CD4-positive, alpha-beta T cell (primary cell): ENCODE results near the gene SYNGR3. TPM values are rescaled to one million over a fixed set of nuclear protein-coding genes. Genes with fewer than 3 reads are reported as not detected.

ENCODE experiments used
- ATAC-seq: fragments of 200-7000 bp; cut with Tn5 transposase; one replicate; pipeline ENCODE4 v1.10.0; 2022; ENCODE audit warnings: mild to moderate bottlenecking; ENCODE audit not compliant: poor library complexity
- CTCF ChIA-PET: fragments of 350-600 bp; sonication (Branson Sonifier 250); formaldehyde crosslinking; loops from one replicate; lab custom pipeline; 2021; ENCODE audit warnings: antibody characterized with exemption, inconsistent platforms; lab: Charles Lee
- POLR2A ChIA-PET: fragments of 350-600 bp; sonication (Branson Sonifier 250); formaldehyde crosslinking; loops from one replicate; lab custom pipeline; 2021; ENCODE audit warnings: antibody characterized with exemption, inconsistent platforms; lab: Charles Lee
- DNase-seq, 14 experiments: peaks; one replicate each; pipeline ENCODE4 v3.0.0-alpha.2; 2013 to 2020; ENCODE audit warnings: mixed read lengths in 2 of 14
- H3K27ac ChIP-seq, 2 donors: one replicate each; pipeline versions ENCODE4 v1.5.1 to v1.7.0; 2013; ENCODE audit warnings: low read length in 2 of 2, low read depth in 1 of 2, mild to moderate bottlenecking in 1 of 2
- H3K27me3 ChIP-seq, 2 experiments: 1 replicate in 1 of 2; 2 replicates in 1 of 2; pipeline versions ENCODE4 v1.6.1 to v1.7.0; 2013; ENCODE audit warnings: low read length in 2 of 2, control low read depth in 1 of 2, mild to moderate bottlenecking in 1 of 2, moderate library complexity in 1 of 2; ENCODE audit not compliant: insufficient read depth in 2 of 2, control insufficient read depth in 1 of 2
- H3K36me3 ChIP-seq: one replicate; pipeline ENCODE4 v1.6.1; 2013; ENCODE audit warnings: low read length, control low read depth; ENCODE audit not compliant: insufficient read depth
- H3K4me1 ChIP-seq: one replicate; pipeline ENCODE4 v1.6.1; 2013; ENCODE audit warnings: low read length, control low read depth; ENCODE audit not compliant: insufficient read depth
- H3K4me3 ChIP-seq: one replicate; pipeline ENCODE4 v1.5.1; 2013; ENCODE audit warnings: mild to moderate bottlenecking, low read length, moderate library complexity
- H3K9me3 ChIP-seq, 2 experiments: 1 replicate in 1 of 2; 2 replicates in 1 of 2; pipeline versions ENCODE4 v1.6.1 to v1.7.0; 2013; ENCODE audit warnings: low read length in 2 of 2, mild to moderate bottlenecking in 2 of 2, control low read depth in 1 of 2, moderate library complexity in 1 of 2; ENCODE audit not compliant: control insufficient read depth in 1 of 2, insufficient read depth in 1 of 2
- H3K27ac Mint-ChIP-seq: one replicate; pipeline ENCODE4 v1.8.0; 2020; ENCODE audit warnings: mixed read lengths
- H3K27me3 Mint-ChIP-seq: one replicate; pipeline ENCODE4 v1.8.0; 2021; ENCODE audit warnings: mixed read lengths
- H3K36me3 Mint-ChIP-seq: one replicate; pipeline ENCODE4 v1.8.0; 2021; ENCODE audit warnings: low read depth, mixed read lengths
- H3K4me1 Mint-ChIP-seq: one replicate; pipeline ENCODE4 v1.8.0; 2021; ENCODE audit warnings: low read depth, mixed read lengths
- H3K4me3 Mint-ChIP-seq: one replicate; pipeline ENCODE4 v1.8.0; 2020; ENCODE audit warnings: mild to moderate bottlenecking, mixed read lengths
- H3K9me3 Mint-ChIP-seq: one replicate; pipeline ENCODE4 v1.8.0; 2020; ENCODE audit warnings: mixed read lengths
- CTCF ChIP-seq: fragments of 200-600 bp; IDR thresholded peaks from one replicate; pipeline ENCODE4 v1.8.0; 2022; ENCODE audit warnings: antibody characterized with exemption, mild to moderate bottlenecking
- intact Hi-C, 2 experiments: fragments of 100-400 bp; cut with DNase I in 1 of 2; cut with micrococcal nuclease in 1 of 2; formaldehyde crosslinking; loops; one replicate each; pipeline versions ENCODE4 v1.15.1 to v1.9.0; 2023 to 2025; cut with DNase I, micrococcal nuclease
- total RNA-seq, 174 experiments: library from RNA in 2 of 174; stranded (reverse) in 2 of 174; gene quantifications; one replicate each; pipeline ENCODE4 v1.2.3 and lab custom pipeline; 2021 to 2026

SYNGR3 gene
- total RNA-seq, 2 experiments from 2014 or later: 3.8 to 3.9 TPM

DNA sequence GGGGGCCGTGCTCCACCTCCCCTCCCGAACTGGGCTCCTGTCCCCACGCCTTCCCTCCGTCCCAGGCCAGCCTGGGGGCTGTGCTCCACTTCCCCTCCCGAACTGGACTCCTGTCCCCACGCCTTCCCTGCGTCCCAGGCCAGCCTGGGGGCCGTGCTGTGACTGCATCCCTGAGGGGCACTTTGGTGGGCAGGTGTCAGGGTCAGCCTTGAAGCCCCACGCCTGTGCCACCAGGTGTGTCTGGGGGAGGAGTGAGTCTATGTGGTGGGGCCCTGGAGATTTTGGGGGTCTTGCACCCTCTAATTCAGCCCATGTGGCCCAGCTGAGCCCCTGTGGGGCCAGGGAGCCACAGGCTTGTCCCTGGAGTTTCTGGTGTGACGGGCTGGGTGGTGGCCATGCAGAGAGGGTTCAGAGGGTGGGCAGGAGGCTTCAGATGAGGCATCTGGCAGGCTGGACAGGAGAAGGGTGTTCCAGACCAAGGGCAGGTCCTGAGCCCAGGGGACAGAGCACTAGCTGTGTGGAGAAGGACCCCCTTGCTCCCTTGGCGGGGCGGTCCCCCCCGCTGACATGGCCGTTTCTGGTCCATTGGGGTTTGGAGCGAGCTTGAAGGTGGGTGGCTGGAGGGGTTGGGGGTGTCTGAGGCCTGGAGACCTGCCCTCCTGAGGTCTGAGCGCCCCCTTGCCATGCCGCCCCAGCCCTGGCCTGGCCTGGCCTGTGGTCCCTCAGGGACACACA lies 45.1 kb downstream of the SYNGR3 start:
- H3K9me3 ChIP-seq: no peaks in the 10 kb centered on the region
- ChIA-PET POLR2A (no interaction called here), CTCF (no interaction called here)
- ATAC-seq (no peak), DNase-seq (no peak)
- H3K36me3 ChIP-seq: no peaks in the 10 kb centered on the region
- peaks cover 7% of the 10 kb centered on the region for H3K4me1 ChIP-seq
- H3K27me3 ChIP-seq: no peaks in the 10 kb centered on the region
- H3K27ac Mint-ChIP-seq: no peak overlapping the region
- no peak overlapping the region for H3K27ac ChIP-seq
- no peaks in the 10 kb centered on the region for H3K27me3 Mint-ChIP-seq
- intact Hi-C loops: no loop called here
- H3K9me3 Mint-ChIP-seq: no peaks in the 10 kb centered on the region
- H3K4me1 Mint-ChIP-seq: no peaks in the 10 kb centered on the region
- H3K4me3 Mint-ChIP-seq: no peak overlapping the region
- no peak overlapping the region for H3K4me3 ChIP-seq
- no peaks in the 10 kb centered on the region for H3K36me3 Mint-ChIP-seq
- TF ChIP-seq CTCF: no peak

GRCh38 chr16:2035431-2036199 lies 45.8 kb downstream of the SYNGR3 start:
- H3K36me3 Mint-ChIP-seq: no peaks in the 10 kb centered on the region
- Histone ChIP-seq H3K27ac (no peak overlapping the region), H3K9me3 (no peaks in the 10 kb centered on the region), H3K27me3 (no peaks in the 10 kb centered on the region), H3K36me3 (no peaks in the 10 kb centered on the region), H3K4me3 (no peak overlapping the region), H3K4me1 (peaks cover 7% of the 10 kb centered on the region)
- H3K9me3 Mint-ChIP-seq: no peaks in the 10 kb centered on the region
- ChIA-PET POLR2A (no interaction called here), CTCF (interaction anchor here (0.6 kb wide), 1 partner anchor 872 kb away, joined by 3 read pairs; no protein-coding TSS in a partner anchor)
- H3K4me1 Mint-ChIP-seq: no peaks in the 10 kb centered on the region
- no peaks in the 10 kb centered on the region for H3K27me3 Mint-ChIP-seq
- ATAC-seq: no peak
- H3K27ac Mint-ChIP-seq: no peak overlapping the region
- DNase-seq: no peak
- intact Hi-C loops: no loop called here
- H3K4me3 Mint-ChIP-seq: no peak overlapping the region
- TF ChIP-seq CTCF: no peak

- Histone ChIP-seq H3K27me3 (no peaks in the 10 kb centered on the region), H3K36me3 (no peaks in the 10 kb centered on the region), H3K27ac (no peak overlapping the region), H3K4me3 (no peak overlapping the region), H3K9me3 (no peaks in the 10 kb centered on the region), H3K4me1 (peaks cover 7% of the 10 kb centered on the region)
- ATAC-seq (no peak), DNase-seq (no peak)
- ChIA-PET POLR2A (no interaction called here), CTCF (no interaction called here)
- no peak overlapping the region for H3K4me3 Mint-ChIP-seq
- no peak for TF ChIP-seq CTCF
- H3K27ac Mint-ChIP-seq: no peak overlapping the region
- no peaks in the 10 kb centered on the region for H3K36me3 Mint-ChIP-seq
- H3K9me3 Mint-ChIP-seq: no peaks in the 10 kb centered on the region
- intact Hi-C loops: no loop called here
- no peaks in the 10 kb centered on the region for H3K27me3 Mint-ChIP-seq
- no peaks in the 10 kb centered on the region for H3K4me1 Mint-ChIP-seq
These were observed 46.6 kb downstream of the SYNGR3 start for GRCh38 chr16:2036200-2036966.
